GM21515 (cell line): Measurements from ENCODE around the gene FRY.
A peak's percentile ranks its signal among the peaks of the same experiment; 100 is the strongest.

ENCODE experiments used
- ATAC-seq: cut with Tn5 transposase; IDR thresholded peaks from one replicate; pipeline ENCODE4 v1.9.1; 2021; ENCODE audit not compliant: unreplicated experiment

The FRY gene

GRCh38 chr13:32298695-32299094, 267.1 kb downstream of the FRY start:
- ATAC-seq = no peak

GRCh38 chr13:32299893-32300292, 268.3 kb downstream of the FRY start:
- no peak for ATAC-seq

DNA sequence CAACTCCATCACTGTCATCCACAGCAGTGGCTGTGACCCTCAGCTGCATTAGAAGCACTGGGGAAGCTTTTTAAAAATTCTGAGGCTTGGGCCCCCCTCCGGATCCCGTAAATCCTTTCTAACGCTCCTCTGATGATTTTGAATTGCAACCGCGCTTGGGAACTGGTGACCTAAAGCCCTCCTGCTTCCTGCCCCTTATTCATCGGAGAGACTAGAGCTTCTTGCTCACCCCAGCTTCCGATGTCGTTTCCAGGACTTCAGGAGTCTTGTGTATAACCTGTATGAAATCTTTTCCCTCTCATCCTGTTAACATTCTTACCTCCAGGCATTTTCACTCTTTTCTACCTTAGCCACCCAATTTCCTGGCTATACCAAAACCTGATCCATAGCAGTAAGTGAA, 268.8 kb downstream of the FRY start:
- ATAC-seq = no peak

DNA sequence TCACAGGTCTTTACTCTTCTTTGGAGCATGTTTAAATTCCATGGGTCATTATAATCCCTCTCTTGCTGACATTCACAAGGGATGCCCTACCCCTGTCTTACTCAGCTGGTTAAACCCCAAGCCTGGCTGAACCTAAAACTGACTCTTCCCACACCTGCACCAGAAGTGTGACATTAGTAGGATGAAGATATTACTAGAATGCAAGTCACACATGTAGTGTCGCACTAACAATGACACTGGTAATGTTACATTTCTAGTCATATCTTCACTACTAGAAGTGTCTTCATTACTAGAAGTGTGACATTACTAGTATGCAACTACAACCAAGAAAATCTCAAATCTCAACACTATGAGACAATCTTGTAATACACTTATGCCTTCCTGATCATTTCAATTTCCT, 269.3 kb downstream of the FRY start:
- no peak for ATAC-seq

GRCh38 chr13:32302461-32302860, 270.9 kb downstream of the FRY start:
- no peak for ATAC-seq

- no peak for ATAC-seq
Observed at GRCh38 chr13:32305646-32306045, 274.1 kb downstream of the FRY start.

- no peak for ATAC-seq
Observed at GRCh38 chr13:32309312-32310133, 277.9 kb downstream of the FRY start.

DNA sequence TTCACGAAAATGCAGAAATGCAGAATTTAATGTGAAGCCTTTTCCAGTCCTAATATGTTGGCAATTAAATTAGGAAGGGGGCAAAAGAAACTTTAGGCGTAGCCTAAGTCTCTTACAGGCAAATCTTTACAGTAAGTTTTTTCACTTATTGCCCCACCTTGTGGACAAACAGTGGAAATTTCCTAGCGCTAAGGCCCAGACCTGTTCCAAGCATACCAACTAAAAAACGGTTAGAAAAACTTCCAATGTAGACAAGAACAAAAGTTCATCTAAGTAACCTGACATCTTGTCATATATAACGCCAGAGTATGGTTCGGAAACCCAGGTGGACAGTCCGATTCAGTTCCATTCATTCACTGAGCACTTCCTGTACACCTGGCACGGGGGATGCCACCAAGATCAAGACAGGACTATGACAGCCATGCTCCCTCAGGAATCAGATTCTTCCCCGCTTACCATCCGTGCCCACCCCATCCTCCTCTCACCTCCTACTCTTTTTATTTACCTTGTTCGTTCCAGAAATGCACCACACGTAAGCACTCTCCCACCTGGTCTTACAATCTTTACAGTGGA, 278.6 kb downstream of the FRY start:
- ATAC-seq = peak; percentile 62

DNA sequence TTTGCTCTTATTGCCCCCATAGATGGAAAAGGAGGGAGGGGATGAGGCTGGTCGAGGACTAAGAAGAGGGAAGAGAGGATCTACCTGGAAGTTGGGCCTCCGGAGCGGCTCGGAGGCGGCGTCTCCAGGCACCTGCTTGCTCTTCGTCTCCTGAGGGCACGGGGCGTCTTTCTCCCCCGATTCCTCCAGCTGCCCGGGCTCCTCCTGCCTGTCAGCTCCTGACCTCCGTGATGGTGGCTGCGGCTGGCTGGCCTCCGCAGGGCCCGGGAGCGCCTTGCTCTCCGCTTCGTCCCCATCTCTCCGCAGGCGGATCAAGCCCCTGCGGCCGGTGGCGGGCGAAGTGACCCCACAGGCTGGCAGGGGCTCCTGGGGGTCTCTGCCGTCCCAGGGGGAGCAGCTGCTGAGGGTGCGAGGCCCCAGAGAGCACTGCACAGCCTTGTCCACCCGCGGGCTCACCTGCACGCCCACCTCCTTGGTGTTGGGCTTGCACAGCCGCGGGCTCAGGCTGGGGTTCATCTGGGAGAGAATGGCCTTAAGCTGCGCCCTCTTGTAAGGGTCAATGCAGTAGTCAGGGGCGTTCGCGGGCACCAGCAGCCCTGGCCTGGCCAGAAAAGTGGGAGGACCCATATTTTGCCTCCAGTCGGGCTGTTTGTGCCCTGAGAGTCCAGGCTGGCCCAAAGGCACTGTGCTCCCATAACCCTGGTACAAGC, 279.8 kb downstream of the FRY start:
- no peak for ATAC-seq

DNA sequence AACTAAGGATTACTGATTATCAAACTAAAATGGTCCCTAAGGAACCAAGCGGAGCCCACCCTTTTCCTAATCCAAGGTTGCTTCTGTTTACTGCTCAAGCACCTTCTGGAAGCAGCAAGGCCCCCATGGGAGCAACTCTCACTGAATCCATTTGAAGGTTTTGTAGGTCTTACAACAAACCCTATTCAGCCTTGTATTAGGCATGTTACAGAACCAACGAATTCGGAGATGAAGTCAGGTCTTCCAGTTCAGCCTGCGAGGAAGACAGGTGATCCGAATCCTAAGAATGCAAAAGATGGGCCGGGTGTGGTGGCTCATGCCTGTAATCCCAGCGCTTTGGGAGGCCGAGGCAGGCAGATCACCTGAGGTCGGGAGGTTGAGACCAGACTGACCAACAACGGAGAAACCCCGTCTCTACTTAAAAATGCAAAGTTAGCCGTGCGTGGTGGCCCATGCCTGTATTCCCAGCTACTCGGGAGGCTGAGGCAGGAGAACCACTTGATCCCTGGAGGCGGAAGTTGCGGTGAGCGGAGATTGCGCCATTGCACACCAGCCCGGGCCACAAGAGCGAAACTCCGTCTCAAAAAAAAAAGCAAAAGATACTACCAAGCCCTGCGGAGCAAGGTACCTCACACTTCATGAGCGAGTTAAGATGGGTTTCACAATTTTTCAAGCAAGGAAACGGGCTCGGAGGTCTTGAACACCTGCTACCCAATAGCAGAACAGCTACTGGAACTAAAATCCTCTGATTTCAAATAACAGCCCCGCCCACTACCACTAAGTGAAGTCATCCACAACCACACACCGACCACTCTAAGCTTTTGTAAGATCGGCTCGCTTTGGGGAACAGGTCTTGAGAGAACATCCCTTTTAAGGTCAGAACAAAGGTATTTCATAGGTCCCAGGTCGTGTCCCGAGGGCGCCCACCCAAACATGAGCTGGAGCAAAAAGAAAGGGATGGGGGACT, 283.0 kb downstream of the FRY start:
- ATAC-seq = peak; percentile 26

- peak; percentile 96 for ATAC-seq
Observed at GRCh38 chr13:32315238-32316027, 283.9 kb downstream of the FRY start, which contains the start of the genes BRCA2 and ZAR1L. Gene BRCA2, plus strand, starts transcription at chr13:32315508. Its CDS starts 953 bp downstream, at chr13:32316461. Gene ZAR1L, minus strand, starts transcription at chr13:32315363. Its CDS starts 3,438 bp downstream, at chr13:32311925.

DNA sequence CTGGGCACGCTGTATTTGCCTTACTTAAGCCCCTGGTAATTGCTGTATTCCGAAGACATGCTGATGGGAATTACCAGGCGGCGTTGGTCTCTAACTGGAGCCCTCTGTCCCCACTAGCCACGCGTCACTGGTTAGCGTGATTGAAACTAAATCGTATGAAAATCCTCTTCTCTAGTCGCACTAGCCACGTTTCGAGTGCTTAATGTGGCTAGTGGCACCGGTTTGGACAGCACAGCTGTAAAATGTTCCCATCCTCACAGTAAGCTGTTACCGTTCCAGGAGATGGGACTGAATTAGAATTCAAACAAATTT, 284.4 kb downstream of the FRY start:
- ATAC-seq = peak; percentile 47

- no peak for ATAC-seq
Observed at GRCh38 chr13:32316501-32316900, 284.9 kb downstream of the FRY start.

GRCh38 chr13:32317716-32318465, 286.3 kb downstream of the FRY start:
- no peak for ATAC-seq

DNA sequence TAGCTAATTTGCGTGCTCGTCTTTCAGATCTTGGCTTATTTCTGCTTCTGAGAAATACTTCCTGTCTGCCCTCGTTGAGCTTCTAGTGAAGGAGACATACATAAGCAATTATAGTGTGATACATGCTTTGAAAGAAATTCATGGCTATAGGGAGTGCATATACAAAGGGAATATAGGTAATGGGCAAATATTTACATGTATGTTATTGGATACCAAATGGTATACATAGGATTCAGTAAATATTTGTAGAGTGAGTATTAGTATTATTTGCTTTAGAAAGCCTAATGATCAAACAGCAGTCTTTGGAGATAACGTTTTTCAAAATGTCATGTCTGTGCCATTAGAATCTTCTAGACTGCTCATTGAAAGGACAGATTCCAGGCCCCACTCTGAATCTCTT, 289.0 kb downstream of the FRY start:
- no peak for ATAC-seq

DNA sequence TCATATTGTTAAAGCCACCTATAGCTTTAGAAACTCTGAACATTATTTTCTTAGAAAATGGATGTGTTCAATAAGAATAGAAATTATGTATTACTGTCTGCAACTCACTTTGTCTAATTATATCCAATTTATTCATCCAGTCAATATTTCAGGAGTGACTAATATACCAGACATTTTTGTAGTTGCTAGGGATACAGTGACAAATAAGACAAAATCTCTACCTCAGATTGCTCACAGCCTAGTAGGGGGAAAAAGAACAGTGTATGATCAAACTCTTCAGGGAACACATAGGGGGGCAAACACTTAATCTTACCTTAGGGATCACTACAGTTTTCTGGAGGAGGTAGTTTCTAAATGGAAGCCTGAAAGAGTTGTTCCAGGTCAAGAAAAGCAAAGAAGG, 292.3 kb downstream of the FRY start:
- no peak for ATAC-seq

DNA sequence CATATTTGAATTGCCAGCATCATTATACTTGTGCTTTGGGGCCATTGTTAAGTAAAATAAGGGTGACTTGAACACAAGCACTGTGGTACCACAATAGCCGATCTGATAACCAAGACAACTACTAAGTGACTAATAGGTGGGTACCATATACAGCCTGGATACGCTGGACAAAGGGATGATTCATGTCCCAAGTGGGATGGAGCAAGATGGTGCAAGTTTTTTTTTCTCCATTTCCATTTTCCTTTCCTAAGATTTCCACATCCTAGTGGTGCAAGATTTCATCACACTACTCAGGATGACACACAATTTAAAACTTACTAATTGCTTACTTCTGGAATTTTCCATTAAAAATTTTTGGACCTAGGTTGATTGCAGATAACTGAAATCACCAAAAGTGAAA, 298.9 kb downstream of the FRY start:
- no peak for ATAC-seq

GRCh38 chr13:32334671-32335070, 303.1 kb downstream of the FRY start:
- ATAC-seq = no peak

DNA sequence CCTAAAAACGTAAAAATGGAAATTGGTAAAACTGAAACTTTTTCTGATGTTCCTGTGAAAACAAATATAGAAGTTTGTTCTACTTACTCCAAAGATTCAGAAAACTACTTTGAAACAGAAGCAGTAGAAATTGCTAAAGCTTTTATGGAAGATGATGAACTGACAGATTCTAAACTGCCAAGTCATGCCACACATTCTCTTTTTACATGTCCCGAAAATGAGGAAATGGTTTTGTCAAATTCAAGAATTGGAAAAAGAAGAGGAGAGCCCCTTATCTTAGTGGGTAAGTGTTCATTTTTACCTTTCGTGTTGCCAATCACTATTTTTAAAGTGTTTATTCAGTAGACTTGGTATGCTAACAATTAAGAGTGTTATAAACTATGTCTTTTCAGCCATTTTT, 309.3 kb downstream of the FRY start:
- ATAC-seq = no peak
